Keratinocyte (primary cell): ENCODE results near the gene DENND1C.

Experiments used
- EZH2 ChIP-seq: IDR thresholded peaks from one replicate; pipeline ENCODE4 v1.6.1; 2012; ENCODE audit warnings: inconsistent platforms, mild to moderate bottlenecking, low read length, moderate library complexity
- TF ChIP-seq, protein P1 (sequence below), 3 experiments: IDR thresholded peaks in 1 of 3; conservative IDR thresholded peaks in 1 of 3; optimal IDR thresholded peaks in 1 of 3; 2 replicates in 2 of 3; 3 replicates in 1 of 3; pipeline versions ENCODE3 to v1.5.1; 2011; ENCODE audit warnings: low read length in 3 of 3, mild to moderate bottlenecking in 3 of 3, moderate library complexity in 2 of 3, control low read depth in 1 of 3, inconsistent platforms in 1 of 3; ENCODE audit not compliant: insufficient read depth in 2 of 3; ENCODE audit errors: extremely low read depth in 1 of 3

DNA sequence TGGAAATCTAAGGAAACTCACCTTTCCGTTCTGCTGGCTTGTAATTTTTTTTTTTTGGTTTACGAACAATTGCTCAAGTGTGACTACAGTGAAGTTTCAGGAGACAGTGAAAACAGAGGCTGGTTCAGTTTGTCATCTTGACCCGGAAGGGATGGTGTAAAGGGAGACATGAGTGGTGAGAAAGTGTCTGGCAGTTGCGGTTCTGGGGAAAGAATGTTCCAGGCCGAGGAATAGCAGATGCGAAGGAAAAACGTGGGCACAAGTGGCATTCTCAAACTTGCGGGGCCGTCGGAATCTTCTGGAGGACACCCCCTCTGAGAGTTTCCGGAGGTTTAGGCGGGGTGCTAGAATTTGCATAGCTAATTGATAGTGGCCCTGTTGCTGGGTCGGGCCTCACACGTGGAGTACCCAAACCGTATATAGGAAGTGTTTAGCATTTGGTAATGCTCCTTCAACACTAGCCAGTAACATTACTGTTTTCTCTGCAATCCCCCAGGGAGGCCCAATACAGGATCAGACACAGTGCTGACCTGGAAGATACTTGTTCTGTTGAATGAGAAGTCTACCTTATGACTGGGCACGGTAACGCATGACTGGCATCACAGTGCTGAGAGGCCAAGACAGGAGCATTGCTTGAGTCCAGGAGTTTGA, 46.4 kb upstream of the DENND1C start:
- TF ChIP-seq, protein P1, sequence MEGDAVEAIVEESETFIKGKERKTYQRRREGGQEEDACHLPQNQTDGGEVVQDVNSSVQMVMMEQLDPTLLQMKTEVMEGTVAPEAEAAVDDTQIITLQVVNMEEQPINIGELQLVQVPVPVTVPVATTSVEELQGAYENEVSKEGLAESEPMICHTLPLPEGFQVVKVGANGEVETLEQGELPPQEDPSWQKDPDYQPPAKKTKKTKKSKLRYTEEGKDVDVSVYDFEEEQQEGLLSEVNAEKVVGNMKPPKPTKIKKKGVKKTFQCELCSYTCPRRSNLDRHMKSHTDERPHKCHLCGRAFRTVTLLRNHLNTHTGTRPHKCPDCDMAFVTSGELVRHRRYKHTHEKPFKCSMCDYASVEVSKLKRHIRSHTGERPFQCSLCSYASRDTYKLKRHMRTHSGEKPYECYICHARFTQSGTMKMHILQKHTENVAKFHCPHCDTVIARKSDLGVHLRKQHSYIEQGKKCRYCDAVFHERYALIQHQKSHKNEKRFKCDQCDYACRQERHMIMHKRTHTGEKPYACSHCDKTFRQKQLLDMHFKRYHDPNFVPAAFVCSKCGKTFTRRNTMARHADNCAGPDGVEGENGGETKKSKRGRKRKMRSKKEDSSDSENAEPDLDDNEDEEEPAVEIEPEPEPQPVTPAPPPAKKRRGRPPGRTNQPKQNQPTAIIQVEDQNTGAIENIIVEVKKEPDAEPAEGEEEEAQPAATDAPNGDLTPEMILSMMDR (optimal IDR thresholded peaks at IDR 0.05 in 1 of 3, IDR thresholded peaks at IDR 0.05 in 1 of 3, conservative IDR thresholded peaks at IDR 0.05 in 1 of 3; ENCODE audit: extremely low read depth in 1 of 3, insufficient read depth in 2 of 3, low read length in 3 of 3) = no peak
- TF ChIP-seq EZH2 = no peak
